ENCODE data around the gene TIE1. TPM values are rescaled to one million over a fixed set of nuclear protein-coding genes. Genes with fewer than 3 reads are reported as not detected.

The TIE1 gene
- total and polyA plus RNA-seq, 9 of the 15 experiments (the other 6 are each of a cell fraction or from before 2014, with no cell fraction given): 0.07 to 0.49 (median 0.14) TPM; not detected in 4

DNA sequence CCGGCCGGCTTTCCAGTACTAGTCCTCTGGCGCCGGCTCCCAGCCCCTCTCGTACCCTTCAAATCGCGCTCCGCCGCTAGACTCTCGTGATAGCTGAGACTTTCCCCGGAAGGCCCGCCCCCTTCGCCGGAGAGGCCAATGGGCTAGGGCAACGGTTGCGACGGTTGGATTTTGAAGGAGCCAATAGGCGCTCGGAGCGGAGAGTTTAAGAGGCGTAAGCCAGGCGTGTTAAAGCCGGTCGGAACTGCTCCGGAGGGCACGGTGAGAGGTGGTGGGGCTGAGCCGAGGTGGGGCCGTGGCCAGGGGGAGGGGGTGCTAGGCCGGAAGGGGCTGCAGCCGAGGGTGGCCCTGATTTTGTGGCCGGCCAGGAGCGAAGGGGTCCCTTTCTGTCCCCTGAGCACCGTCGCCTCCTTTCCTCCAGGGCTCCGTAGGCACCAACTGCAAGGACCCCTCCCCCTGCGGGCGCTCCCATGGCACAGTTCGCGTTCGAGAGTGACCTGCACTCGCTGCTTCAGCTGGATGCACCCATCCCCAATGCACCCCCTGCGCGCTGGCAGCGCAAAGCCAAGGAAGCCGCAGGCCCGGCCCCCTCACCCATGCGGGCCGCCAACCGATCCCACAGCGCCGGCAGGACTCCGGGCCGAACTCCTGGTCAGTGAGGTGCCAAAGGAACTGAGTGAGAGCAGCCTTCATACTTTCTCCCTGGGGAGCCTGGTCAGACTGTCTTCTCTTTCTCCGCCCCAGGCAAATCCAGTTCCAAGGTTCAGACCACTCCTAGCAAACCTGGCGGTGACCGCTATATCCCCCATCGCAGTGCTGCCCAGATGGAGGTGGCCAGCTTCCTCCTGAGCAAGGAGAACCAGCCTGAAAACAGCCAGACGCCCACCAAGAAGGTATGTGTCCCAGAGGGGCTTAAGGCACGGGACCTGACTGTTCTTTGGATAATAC is 58.2 kb downstream of the TIE1 start, which contains the start of gene CDC20 (continued):
- TF ChIP-seq, protein P1, sequence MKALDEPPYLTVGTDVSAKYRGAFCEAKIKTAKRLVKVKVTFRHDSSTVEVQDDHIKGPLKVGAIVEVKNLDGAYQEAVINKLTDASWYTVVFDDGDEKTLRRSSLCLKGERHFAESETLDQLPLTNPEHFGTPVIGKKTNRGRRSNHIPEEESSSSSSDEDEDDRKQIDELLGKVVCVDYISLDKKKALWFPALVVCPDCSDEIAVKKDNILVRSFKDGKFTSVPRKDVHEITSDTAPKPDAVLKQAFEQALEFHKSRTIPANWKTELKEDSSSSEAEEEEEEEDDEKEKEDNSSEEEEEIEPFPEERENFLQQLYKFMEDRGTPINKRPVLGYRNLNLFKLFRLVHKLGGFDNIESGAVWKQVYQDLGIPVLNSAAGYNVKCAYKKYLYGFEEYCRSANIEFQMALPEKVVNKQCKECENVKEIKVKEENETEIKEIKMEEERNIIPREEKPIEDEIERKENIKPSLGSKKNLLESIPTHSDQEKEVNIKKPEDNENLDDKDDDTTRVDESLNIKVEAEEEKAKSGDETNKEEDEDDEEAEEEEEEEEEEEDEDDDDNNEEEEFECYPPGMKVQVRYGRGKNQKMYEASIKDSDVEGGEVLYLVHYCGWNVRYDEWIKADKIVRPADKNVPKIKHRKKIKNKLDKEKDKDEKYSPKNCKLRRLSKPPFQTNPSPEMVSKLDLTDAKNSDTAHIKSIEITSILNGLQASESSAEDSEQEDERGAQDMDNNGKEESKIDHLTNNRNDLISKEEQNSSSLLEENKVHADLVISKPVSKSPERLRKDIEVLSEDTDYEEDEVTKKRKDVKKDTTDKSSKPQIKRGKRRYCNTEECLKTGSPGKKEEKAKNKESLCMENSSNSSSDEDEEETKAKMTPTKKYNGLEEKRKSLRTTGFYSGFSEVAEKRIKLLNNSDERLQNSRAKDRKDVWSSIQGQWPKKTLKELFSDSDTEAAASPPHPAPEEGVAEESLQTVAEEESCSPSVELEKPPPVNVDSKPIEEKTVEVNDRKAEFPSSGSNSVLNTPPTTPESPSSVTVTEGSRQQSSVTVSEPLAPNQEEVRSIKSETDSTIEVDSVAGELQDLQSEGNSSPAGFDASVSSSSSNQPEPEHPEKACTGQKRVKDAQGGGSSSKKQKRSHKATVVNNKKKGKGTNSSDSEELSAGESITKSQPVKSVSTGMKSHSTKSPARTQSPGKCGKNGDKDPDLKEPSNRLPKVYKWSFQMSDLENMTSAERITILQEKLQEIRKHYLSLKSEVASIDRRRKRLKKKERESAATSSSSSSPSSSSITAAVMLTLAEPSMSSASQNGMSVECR (CRISPR knock-in tag; IDR thresholded peaks at IDR 0.05): peak; percentile 59
- TF ChIP-seq HDAC1 (IDR thresholded peaks at IDR 0.05) (peak in 1 of 2 experiments; percentile 96; a peak in 2 of 4 replicates), POLR2B (IDR thresholded peaks at IDR 0.05; ENCODE audit: low read depth, partially characterized antibody) (peak; percentile 30), SIN3B (IDR thresholded peaks at IDR 0.05; ENCODE audit: low read depth) (peak; percentile 75), KLF16 (IDR thresholded peaks at IDR 0.05) (peak; percentile 83), TEAD1 (CRISPR knock-in tag; IDR thresholded peaks at IDR 0.05) (0 out of 4 replicates have a peak, but pooled peaks of 1 of the 2 experiments have one; percentile 13), CXXC5 (CRISPR knock-in tag; IDR thresholded peaks at IDR 0.05) (peak; percentile 73), MAFF (IDR thresholded peaks at IDR 0.05; ENCODE audit: low read length) (peak; percentile 46; the same call in 1 of the 2 replicates), ZNF41 (CRISPR knock-in tag; conservative IDR thresholded peaks at IDR 0.05) (no peak), ZBTB17 (CRISPR knock-in tag; IDR thresholded peaks at IDR 0.05) (peak; percentile 77; the same call in 1 of the 2 replicates), POLR2G (IDR thresholded peaks at IDR 0.05; ENCODE audit: low read depth, low read length) (peak; percentile 98)
- TF ChIP-seq, protein P2, sequence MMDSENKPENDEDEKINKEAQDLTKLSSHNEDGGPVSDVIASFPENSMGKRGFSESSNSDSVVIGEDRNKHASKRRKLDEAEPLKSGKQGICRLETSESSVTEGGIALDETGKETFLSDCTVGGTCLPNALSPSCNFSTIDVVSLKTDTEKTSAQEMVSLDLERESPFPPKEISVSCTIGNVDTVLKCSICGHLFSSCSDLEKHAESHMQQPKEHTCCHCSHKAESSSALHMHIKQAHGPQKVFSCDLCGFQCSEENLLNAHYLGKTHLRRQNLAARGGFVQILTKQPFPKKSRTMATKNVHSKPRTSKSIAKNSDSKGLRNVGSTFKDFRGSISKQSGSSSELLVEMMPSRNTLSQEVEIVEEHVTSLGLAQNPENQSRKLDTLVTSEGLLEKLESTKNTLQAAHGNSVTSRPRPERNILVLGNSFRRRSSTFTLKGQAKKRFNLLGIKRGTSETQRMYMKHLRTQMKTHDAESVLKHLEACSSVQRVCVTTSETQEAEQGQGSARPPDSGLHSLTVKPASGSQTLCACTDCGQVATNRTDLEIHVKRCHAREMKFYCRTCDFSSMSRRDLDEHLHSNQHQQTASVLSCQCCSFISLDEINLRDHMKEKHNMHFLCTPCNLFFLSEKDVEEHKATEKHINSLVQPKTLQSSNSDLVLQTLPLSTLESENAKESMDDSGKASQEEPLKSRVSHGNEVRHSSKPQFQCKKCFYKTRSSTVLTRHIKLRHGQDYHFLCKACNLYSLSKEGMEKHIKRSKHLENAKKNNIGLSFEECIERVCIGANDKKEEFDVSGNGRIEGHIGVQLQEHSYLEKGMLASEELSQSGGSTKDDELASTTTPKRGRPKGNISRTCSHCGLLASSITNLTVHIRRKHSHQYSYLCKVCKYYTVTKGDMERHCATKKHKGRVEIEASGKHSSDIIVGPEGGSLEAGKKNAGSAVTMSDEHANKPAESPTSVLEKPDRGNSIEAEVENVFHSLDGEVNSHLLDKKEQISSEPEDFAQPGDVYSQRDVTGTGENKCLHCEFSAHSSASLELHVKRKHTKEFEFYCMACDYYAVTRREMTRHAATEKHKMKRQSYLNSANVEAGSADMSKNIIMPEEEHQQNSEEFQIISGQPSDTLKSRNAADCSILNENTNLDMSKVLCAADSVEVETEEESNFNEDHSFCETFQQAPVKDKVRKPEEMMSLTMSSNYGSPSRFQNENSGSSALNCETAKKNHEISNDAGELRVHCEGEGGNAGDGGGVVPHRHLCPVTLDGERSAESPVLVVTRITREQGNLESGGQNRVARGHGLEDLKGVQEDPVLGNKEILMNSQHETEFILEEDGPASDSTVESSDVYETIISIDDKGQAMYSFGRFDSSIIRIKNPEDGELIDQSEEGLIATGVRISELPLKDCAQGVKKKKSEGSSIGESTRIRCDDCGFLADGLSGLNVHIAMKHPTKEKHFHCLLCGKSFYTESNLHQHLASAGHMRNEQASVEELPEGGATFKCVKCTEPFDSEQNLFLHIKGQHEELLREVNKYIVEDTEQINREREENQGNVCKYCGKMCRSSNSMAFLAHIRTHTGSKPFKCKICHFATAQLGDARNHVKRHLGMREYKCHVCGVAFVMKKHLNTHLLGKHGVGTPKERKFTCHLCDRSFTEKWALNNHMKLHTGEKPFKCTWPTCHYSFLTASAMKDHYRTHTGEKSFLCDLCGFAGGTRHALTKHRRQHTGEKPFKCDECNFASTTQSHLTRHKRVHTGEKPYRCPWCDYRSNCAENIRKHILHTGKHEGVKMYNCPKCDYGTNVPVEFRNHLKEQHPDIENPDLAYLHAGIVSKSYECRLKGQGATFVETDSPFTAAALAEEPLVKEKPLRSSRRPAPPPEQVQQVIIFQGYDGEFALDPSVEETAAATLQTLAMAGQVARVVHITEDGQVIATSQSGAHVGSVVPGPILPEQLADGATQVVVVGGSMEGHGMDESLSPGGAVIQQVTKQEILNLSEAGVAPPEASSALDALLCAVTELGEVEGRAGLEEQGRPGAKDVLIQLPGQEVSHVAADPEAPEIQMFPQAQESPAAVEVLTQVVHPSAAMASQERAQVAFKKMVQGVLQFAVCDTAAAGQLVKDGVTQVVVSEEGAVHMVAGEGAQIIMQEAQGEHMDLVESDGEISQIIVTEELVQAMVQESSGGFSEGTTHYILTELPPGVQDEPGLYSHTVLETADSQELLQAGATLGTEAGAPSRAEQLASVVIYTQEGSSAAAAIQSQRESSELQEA (IDR thresholded peaks at IDR 0.05; ENCODE audit: low read depth): peak; percentile 82
- TF ChIP-seq, protein P3, sequence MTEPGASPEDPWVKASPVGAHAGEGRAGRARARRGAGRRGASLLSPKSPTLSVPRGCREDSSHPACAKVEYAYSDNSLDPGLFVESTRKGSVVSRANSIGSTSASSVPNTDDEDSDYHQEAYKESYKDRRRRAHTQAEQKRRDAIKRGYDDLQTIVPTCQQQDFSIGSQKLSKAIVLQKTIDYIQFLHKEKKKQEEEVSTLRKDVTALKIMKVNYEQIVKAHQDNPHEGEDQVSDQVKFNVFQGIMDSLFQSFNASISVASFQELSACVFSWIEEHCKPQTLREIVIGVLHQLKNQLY (CRISPR knock-in tag; conservative IDR thresholded peaks at IDR 0.05): no peak
